ENCODE data around the gene KAT14.
"Not testable (repeated sequence)": the region's sequence is repeated elsewhere in the genome, so short reads cannot be mapped to it uniquely, and the experiment has no call there.

The KAT14 gene

GRCh38 chr20:18156045-18156444, 18.4 kb downstream of the KAT14 start:
- DNase-seq: no peak

DNA sequence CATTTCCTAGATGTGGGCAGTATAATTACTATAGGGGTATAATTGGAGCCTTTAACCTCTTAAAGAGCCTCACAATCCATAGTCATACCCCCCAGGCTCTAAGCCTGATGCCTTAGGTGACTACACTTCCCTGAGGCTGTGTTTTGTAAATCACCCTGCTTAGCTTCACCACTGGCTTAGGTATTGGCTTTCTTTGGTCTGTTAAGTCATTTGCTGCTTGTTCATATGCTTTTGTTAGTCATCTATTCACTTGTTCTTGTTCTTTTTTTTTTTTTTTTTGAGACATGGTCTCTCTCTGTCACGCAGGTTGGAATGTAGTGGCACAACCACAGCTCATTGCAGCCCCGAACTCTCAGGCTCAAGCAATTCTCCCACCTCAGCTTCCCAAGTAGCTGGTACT, 26.7 kb downstream of the KAT14 start:
- DNase-seq: no peak

GRCh38 chr20:18165553-18165952, 27.9 kb downstream of the KAT14 start:
- no peak for DNase-seq

- no peak for DNase-seq
Measured at GRCh38 chr20:18166241-18166881, 28.7 kb downstream of the KAT14 start.

GRCh38 chr20:18166950-18167349, 29.3 kb downstream of the KAT14 start:
- DNase-seq: no peak

DNA sequence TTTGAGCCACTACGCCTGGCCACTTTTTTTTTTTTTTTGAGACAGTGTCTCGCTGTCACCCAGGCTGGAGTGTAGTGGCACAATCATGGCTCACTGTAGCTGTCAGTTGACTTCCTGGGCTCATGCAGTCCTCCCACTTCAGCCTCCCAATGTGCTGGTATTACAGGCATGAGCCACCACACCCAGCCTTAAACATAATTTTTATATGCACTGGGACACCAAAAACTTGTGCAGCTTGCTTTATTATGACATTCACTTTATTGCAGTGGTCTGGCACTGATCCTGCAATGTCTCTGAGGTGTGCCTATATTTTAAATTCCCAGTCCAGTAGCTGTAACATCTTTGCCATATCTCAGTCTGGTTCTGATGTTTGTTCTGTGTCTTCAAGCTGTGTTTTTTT, 34.7 kb downstream of the KAT14 start:
- DNase-seq: no peak

GRCh38 chr20:18174906-18175683, 37.4 kb downstream of the KAT14 start:
- no peak for DNase-seq

DNA sequence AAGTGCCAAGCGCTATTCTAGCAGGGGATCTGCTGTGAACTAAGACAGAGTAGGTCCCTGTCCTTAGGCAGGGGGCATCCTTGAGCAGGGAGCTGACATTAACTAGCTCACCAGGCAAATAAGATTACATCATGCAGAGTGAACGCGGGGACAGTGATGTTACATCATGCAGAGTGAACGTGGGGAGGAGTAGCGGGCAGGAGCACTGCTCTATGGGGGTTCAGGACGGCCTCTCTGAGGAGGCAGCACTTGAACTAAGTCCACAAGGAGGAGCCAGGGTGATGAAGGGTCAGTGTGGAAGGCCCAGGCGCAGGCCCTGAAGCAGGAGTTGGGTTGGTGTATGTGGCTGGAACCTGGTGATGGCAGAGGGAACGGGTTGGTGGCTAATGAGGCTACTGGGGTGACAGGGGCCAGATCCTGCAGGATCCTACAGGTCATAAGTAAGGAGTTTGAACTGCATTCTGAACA, 38.7 kb downstream of the KAT14 start:
- no peak for DNase-seq

- DNase-seq: not testable (repeated sequence)
Measured at GRCh38 chr20:18180366-18180765, 42.7 kb downstream of the KAT14 start.

- DNase-seq: no peak
Measured at GRCh38 chr20:18180815-18181214, 43.2 kb downstream of the KAT14 start.

DNA sequence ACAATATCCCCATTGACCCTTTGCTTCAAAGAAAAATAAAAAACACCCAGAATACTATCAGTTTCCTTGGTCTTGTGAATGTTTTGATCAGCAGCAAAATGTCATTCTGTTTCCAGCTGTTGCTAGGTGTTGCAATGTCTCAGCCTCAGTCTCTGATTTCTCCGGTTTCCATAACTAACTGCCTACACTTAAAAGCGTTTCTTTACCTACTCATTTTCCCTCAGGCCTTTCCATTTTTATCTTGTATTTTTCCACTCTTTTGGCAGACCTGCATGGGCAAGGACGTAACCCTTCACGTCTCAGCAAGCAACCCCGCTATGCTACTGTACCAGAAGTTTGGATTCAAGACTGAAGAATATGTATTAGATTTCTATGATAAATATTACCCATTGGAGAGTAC, 49.4 kb downstream of the KAT14 start:
- DNase-seq: no peak

DNA sequence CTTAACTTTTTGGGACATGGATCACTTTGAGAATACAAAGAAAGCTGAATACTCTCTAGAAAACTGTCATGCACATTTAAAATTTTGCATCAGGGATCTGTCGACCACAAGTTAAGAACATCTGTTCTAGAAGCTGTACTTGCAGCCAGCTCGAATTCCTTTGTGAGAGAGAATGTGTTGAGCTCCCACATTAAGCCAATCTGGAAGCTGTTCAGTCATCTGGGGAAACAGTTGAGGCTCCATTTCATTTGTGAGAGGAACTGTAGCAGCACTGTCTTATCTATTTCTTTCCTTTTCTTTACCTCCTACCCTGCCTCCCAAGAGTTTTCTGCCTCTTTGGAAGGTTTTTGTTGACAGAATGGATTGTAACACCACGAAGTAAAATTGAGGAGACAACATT, 50.8 kb downstream of the KAT14 start:
- DNase-seq: no peak

DNA sequence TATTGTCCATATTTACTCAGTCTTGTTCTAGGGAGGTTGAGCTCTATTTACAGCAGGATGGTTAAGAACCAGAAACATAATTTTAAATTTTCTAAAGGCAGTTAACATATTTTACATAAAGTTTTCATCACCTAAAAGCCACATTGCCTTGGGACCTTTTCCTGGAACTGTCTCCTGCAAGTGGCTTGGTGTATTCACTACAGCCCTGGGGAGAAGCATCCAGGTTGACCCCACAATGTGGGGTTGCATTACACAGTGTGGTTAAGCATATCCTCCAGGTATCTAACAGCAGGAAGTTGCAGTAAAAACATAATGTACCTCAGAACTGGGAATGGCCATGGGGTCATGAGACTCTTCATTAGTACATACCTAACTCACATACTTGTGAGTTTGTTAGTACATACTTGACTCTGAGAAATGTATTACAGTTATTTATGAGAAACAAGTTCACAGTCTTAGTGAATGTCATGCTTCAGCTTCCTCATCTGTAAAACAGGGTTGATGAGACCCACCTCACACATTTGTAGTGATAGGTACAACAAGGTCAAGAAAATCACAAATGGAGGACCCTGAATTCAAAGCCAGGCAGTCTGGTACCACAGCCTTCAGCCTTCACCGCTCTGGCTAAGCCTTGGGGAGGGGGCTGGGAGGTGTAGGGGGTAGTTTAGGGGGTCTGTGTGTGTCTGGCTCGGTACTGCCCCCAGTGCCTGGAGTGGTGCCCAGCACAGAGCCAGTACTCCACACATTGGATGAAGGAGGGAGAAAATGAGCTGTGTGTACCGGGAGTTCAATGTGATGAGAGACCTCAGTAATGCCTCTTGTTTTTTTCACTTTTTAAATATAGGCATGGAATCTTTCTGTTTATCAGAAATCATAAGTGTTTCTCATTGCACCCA, 52.9 kb downstream of the KAT14 start:
- no peak for DNase-seq

DNA sequence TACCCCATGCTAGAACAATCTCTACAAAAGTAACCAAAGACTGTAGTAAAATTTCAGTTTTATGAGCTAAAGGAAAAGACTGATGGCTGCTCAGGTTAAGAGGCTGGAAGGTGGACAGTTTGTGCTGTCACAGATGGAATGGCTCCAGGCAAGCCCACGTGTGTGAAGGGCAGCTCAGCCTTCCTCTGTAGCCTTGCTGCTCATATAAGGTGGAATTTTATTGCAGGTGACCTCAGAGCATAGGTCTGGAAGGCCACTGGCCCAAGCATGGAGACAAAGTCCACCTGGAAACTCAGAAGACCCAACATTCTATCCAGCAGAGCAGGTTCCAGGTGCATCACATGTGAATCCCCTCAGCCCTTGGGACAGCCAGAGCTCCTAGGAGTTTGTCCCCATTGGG, 53.6 kb downstream of the KAT14 start:
- DNase-seq: no peak

GRCh38 chr20:18194461-18194860, 56.8 kb downstream of the KAT14 start:
- not testable (repeated sequence) for DNase-seq

DNA sequence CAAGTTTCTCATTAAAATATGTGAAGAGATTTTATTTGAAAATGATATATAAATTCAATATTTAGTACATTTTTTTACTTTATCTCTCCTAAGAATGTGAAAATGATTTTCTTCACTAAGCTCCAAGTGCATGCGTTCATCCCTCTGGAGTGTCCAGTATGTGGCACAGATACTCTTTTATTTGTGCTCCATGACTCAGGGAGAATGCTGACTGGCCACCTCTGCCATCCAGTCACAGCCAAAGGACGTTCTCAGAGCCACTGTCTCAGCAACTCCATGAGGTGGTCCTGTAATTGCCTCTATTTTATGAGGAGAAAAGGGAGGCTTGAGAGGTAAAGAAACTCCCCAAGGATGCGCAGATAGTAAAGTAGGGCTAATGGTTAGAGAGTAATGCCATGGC, 58.3 kb downstream of the KAT14 start:
- no peak for DNase-seq

DNA sequence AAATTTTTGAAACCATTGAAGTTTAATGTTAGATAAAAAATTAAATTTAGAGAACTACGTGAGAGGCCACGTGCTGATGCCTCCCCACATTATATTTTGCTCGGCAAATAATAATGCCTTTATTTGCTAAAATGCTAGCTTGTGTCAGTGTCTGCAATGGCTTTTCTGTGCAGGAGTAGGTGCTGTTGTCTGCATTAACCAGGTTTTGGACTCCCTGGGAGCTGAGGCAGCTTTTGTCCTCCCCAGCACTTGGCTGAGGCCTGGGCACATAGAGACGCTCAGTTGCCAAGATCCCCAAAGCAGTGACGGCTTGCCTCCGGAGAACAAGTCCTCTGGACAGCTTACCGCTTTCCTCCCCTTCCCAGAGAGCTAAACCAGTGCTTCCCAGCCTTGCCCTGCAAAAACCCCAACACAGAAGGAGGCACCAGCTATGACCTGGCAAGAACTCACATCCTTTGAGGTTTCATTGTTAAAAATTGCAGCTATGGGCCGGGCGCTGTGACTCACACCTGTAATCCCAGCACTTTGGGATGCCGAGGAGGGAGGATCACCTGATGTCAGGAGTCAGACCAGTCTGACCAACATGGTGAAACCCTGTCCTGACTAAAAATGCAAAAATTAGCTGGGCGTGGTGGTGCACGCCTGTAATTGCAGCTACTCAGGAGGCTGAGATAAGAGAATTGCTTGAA, 59.9 kb downstream of the KAT14 start:
- no peak for DNase-seq

DNA sequence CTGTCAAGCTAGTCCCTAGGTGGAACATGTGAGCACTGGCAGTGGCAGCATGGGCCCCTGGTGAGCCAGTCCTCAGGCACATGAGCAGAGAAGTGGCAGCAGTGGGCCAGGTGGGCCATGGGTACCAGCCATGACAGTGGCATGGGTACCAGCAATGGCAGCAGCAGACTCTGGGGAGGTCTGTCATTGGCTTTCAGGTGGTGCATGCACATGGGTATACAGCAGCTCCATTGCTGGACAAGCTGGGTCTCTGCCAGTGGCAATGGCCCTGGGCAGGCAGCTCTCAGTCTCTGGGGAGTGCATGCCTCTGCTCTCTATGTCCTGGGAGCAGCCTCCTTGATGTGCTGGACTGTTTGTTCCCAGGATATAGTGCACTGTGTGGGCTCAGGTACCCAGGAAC, 65.3 kb downstream of the KAT14 start:
- DNase-seq: no peak

- DNase-seq: not testable (repeated sequence)
Measured at GRCh38 chr20:18203700-18204099, 66.0 kb downstream of the KAT14 start.

DNA sequence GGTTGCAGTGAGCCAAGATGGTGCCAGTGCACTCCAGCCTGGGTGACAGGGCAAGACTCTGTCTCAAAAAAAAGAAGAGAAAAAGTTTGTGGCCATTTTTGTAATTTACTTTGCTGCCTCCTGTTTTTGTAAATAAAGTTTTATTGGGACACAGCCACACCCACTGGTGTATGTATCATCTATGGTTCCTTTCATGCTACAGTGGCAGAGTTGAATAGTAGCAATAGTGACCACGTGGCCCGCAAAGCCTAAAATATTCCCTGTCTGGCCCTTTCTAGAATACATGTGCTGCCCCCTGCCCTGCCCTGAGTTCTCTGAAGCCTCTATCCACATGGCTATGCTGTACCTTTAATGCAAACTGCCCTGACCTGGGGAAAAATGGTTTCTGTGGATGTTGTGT, 75.3 kb downstream of the KAT14 start:
- DNase-seq: no peak

- DNase-seq: no peak
Measured at GRCh38 chr20:18215566-18215965, 77.9 kb downstream of the KAT14 start.

GRCh38 chr20:18218280-18218679, 80.6 kb downstream of the KAT14 start:
- DNase-seq: no peak

GRCh38 chr20:18223409-18223808, 85.7 kb downstream of the KAT14 start:
- DNase-seq: no peak
